HG03558 (cell line): ENCODE measurements around the gene CDCA4.

Experiments
- ATAC-seq: cut with Tn5 transposase; IDR thresholded peaks from one replicate; pipeline ENCODE4 v1.9.1; 2021; ENCODE audit warnings: moderate number of reproducible peaks; ENCODE audit not compliant: unreplicated experiment; ENCODE audit errors: extremely low read depth

The CDCA4 gene

GRCh38 chr14:104978746-104979691 is 41.9 kb downstream of the CDCA4 start:
- ATAC-seq: no peak

DNA sequence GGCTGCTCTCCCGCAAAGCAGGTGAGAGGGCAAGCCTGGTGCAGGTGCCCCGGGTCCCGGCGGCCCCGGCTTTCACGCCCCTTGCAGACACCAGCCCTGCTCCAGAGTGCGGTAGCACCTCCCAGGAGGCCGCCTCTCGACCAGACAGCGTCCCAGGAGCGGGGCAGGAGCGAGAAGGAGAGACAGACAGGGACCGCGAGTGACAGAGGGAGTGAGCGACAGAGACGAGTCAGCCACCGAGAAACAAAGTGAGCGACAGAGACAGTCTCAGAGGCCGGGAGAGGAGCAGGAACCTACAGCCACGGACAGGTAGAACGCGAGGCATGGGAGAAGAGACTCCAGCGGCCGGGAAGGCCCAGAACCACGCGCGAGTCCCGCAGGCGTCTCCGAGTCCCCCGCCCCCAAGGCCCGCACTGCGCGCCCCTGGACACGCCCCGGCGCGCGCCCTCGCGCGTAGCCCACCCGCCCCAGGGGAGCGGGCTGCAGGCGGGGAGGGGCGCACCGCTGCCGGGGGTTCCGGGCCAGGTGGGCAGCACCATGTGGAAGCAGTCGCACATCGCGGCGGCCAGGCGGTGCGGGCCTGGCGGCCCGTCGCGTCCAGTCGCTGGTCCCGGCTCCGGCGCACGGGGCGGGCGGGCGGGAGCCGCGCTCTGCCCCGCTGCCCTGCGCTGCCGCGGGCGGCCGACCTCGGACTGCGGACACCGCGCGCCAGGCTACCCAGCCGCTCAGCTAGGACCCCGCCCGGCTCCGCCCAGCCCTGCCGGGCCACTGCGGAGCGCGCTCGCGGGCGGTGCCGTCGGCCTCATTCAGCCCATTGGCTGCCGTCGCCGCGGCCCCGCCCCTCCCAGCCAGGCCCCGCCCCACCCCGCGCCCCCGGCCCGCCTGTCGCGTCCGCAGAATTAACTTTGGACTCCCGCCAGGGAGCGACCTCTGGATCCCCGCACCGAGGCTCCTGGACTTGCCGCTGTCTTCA is 42.9 kb downstream of the CDCA4 start, which contains the start of gene AHNAK2:
Gene AHNAK2 (minus strand): TSS at position 694 of the 973 bp plus-strand sequence. CDS start 137 bp downstream, at position 557.
- no peak for ATAC-seq

GRCh38 chr14:104977008-104977680 is 43.7 kb downstream of the CDCA4 start:
- ATAC-seq: no peak

DNA sequence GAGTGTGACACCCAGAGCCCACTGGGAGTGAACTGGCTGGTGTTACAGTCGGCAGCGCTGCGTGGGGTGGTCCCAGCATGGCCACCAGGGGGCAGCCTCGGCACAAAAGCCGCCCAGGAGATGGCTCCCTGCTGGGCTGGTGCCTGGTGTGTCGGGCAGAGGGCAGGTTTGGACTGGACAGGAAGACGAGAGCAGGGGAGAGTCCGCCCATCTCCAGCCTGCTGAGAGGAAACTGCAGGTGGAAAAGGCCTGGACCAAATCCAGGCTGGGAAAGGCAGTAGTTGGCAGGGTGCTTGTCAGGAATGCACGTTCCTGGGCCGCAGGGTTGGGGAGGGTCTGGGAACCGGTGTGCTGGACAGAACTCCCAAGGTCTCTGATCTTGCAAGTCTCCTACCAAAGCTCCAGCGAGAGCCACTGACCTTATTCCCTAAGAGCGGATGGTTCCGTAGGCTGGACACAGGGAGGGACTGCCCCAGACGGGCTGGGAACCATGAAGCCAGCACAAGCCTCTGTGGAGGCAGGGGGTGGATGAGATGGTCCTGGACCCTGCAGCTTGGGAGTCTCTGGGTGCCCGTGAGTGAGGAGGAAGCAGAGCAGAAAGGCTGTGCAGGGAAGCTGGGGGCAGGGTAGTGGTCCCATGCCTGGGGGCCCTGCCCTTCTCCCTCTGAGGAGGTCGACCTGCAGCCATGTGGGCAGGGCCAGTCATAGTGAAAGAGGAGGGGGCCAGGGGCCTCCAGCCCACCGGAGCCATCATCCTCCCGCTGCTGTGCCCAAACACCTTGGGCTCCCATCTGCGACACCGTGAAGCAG is 44.5 kb downstream of the CDCA4 start:
- ATAC-seq: no peak

DNA sequence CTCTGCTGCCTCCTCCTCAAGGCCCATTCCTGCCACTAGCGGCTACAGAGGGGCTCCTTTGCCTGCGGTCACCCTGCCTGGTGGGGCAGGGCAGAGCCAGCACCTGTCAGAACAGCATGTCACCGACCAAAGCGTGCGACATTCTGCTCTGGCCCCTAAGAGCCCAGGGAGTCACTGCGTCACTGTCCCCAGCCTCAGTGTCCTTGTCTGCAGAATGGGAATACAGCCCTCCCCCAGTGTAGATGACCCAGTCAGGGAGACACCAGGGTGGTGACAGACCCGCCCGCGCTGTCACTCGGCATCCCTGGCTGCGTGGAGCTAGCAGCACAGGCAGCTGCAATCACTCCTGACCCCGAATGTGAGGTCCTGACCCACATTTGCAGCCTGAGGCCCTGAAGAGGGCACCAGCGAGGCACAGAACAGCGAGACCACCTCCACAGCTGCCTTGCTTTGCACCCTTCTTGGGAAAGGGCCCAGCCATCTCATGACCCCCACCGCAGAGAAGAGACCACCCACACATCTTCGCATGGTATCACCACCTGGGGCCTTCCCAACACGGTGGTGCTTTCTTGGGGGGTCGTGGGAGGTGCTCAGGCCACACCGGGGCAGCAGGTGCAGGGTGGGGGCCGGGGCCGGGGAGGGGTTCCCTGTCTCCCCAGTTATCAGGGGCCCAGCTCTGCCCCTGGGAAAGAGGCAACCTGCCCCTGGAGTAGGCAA is 45.2 kb downstream of the CDCA4 start:
- ATAC-seq: no peak

GRCh38 chr14:104974665-104975390 is 46.1 kb downstream of the CDCA4 start:
- ATAC-seq: no peak

GRCh38 chr14:104974146-104974541 is 46.7 kb downstream of the CDCA4 start:
- ATAC-seq: no peak

GRCh38 chr14:104973385-104974145 is 47.3 kb downstream of the CDCA4 start:
- no peak for ATAC-seq

DNA sequence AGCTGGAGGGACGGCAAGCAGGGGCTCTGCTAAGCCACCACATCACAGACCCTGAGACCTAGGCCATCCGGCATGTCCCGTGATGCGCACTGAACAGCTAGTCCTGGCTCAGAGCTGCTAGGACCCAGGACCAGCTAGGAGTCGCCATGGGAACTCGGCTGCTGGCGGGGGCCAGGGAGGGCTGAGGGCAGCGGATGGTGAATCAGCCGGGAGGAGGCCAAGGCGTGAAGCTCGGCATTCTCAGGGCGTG is 47.8 kb downstream of the CDCA4 start:
- no peak for ATAC-seq

DNA sequence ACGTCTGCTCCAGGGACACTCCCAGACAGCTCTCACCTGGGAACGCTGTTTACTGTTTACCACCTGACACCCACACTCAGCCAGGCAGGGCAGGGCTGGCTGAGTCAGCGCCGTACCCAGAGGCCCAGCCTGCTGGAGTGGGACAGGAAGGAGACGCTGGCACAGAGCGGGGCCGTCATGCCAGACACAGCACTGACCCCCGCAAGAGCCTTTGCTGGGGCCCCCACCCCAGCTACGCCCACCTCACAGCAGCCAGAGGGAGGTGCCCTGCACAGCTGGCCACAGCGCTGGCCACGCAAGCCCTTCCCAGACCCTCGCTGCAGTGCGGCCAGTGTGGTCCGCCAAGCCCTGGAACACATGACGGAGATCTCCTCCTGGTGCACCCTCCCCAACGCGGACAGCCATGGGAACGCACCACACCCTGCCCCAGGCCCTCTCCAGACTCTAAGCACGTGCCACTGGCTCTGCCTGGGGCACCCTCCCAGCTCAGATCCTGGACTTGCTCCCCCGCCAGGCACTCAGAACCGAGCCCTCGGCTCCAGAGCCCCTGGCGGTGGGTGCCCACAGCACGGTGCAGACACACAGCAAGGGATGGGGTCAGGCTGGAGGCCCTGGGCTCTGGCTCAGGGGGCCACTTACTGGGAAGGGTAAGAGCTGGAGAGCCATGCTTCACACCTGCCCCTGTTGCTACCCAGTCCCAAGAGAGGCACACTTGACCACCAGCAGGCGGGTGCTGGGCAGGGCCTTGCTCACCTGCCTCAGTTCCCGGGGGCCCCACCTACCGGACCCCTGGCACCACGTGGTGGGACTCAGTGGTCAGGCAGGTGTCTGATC is 48.4 kb downstream of the CDCA4 start:
- ATAC-seq: no peak

GRCh38 chr14:104971447-104972240 is 49.2 kb downstream of the CDCA4 start:
- no peak for ATAC-seq

- ATAC-seq: no peak
Observed at GRCh38 chr14:104970231-104971068, 50.4 kb downstream of the CDCA4 start.

GRCh38 chr14:104969741-104970230 is 51.1 kb downstream of the CDCA4 start:
- ATAC-seq: no peak

GRCh38 chr14:104968541-104969401 is 52.1 kb downstream of the CDCA4 start:
- ATAC-seq: no peak
